B cell (primary cell): Measurements from ENCODE around the gene ARHGAP42. TPM values are rescaled to one million over a fixed set of nuclear protein-coding genes. Genes with fewer than 3 reads are reported as not detected.

Experiments used
- ATAC-seq: fragments of 200-7000 bp; cut with Tn5 transposase; one replicate; pipeline ENCODE4 v1.10.0; 2021; ENCODE audit warnings: low read depth, mild to moderate bottlenecking, moderate number of reproducible peaks, moderate library complexity
- CTCF ChIA-PET: fragments of 350-600 bp; sonication (Branson Sonifier 250); formaldehyde crosslinking; loops from one replicate; lab custom pipeline; 2021; ENCODE audit warnings: antibody characterized with exemption, inconsistent platforms; lab: Charles Lee
- POLR2A ChIA-PET: fragments of 350-600 bp; sonication (Branson Sonifier 250); formaldehyde crosslinking; loops from one replicate; lab custom pipeline; 2021; ENCODE audit warnings: antibody characterized with exemption; lab: Charles Lee
- DNase-seq: peaks from one replicate; pipeline ENCODE4 v3.0.0; 2013
- H2AFZ ChIP-seq: 2 replicates; pipeline ENCODE4 v1.6.1; 2012; ENCODE audit warnings: mild to moderate bottlenecking, low read depth, low read length; ENCODE audit not compliant: insufficient read depth, poor library complexity, severe bottlenecking
- H3K27ac ChIP-seq, 2 donors: 1 replicate in 1 of 2; 2 replicates in 1 of 2; pipeline ENCODE4 v1.5.1; 2012 to 2013; ENCODE audit warnings: low read length in 2 of 2, mild to moderate bottlenecking in 2 of 2, moderate library complexity in 1 of 2
- H3K27me3 ChIP-seq, 4 experiments: fragments of 200-600 bp in 1 of 4; sonication (generic) in 1 of 4; replicated peaks in 1 of 4; 1 replicate in 2 of 4; 2 replicates in 2 of 4; pipeline versions ENCODE4 v1.6.1 to v1.7.0; 2013 to 2016; ENCODE audit warnings: low read length in 3 of 4, mild to moderate bottlenecking in 2 of 4, mixed read lengths in 1 of 4, moderate library complexity in 1 of 4; ENCODE audit not compliant: insufficient read depth in 4 of 4, control insufficient read depth in 3 of 4; ENCODE audit errors: control extremely low read depth in 1 of 4
- H3K36me3 ChIP-seq, 2 experiments: replicated peaks in 1 of 2; 1 replicate in 1 of 2; 2 replicates in 1 of 2; pipeline versions ENCODE4 v1.6.1 to v1.7.1; 2013; ENCODE audit warnings: low read length in 1 of 2; ENCODE audit not compliant: insufficient read depth in 2 of 2, control insufficient read depth in 1 of 2; ENCODE audit errors: control extremely low read depth in 1 of 2, extremely low read depth in 1 of 2
- H3K4me1 ChIP-seq, 2 donors: fragments of 200-600 bp in 1 of 2; sonication (generic) in 1 of 2; 1 replicate in 1 of 2; 2 replicates in 1 of 2; pipeline versions ENCODE4 v1.5.1 to v1.6.1; 2013 to 2017; ENCODE audit warnings: low read length in 2 of 2; ENCODE audit not compliant: control insufficient read depth in 2 of 2, insufficient read depth in 2 of 2
- H3K4me2 ChIP-seq: replicated peaks from 2 replicates; pipeline ENCODE3; 2012; ENCODE audit warnings: mild to moderate bottlenecking, low read depth, low read length; ENCODE audit not compliant: poor library complexity, severe bottlenecking
- H3K4me3 ChIP-seq, 5 experiments: fragments of 200-600 bp in 1 of 5; sonication (generic) in 1 of 5; 1 replicate in 3 of 5; 2 replicates in 2 of 5; pipeline versions ENCODE4 v1.5.1 to v1.7.0; 2011 to 2016; ENCODE audit warnings: low read length in 4 of 5, mild to moderate bottlenecking in 4 of 5, low read depth in 2 of 5, control low read depth in 1 of 5, moderate library complexity in 1 of 5; ENCODE audit not compliant: insufficient read depth in 1 of 5; ENCODE audit errors: control extremely low read depth in 1 of 5, extremely low read depth in 1 of 5
- H3K79me2 ChIP-seq: fragments of 200-600 bp; sonication (generic); one replicate; pipeline ENCODE4 v1.6.0; 2016; ENCODE audit warnings: low read length; ENCODE audit not compliant: control insufficient read depth, insufficient read depth
- H3K9ac ChIP-seq: fragments of 200-600 bp; sonication (generic); 2 replicates; pipeline ENCODE4 v1.6.1; 2017; ENCODE audit warnings: mild to moderate bottlenecking, low read length, moderate library complexity
- H3K9me3 ChIP-seq, 3 donors: one replicate each; pipeline versions ENCODE4 v1.6.1 to v1.7.1; 2013; ENCODE audit warnings: low read length in 2 of 3; ENCODE audit not compliant: control insufficient read depth in 2 of 3, insufficient read depth in 1 of 3; ENCODE audit errors: control extremely low read depth in 1 of 3
- H4K20me1 ChIP-seq: 2 replicates; pipeline ENCODE4 v1.6.0; 2012; ENCODE audit warnings: mild to moderate bottlenecking, low read length; ENCODE audit not compliant: insufficient read depth, control insufficient read depth, poor library complexity, severe bottlenecking
- H3K27ac Mint-ChIP-seq: one replicate; pipeline ENCODE4 v1.8.0; 2021; ENCODE audit warnings: mixed read lengths
- H3K27me3 Mint-ChIP-seq: one replicate; pipeline ENCODE4 v1.8.0; 2021; ENCODE audit warnings: mixed read lengths
- H3K4me1 Mint-ChIP-seq: one replicate; pipeline ENCODE4 v1.8.0; 2021; ENCODE audit warnings: mixed read lengths
- H3K4me3 Mint-ChIP-seq: one replicate; pipeline ENCODE4 v1.8.0; 2021; ENCODE audit warnings: mixed read lengths
- H3K9me3 Mint-ChIP-seq: one replicate; pipeline ENCODE4 v1.8.0; 2022; ENCODE audit warnings: mixed read lengths; ENCODE audit not compliant: insufficient read depth
- EZH2 ChIP-seq: IDR thresholded peaks from 2 replicates; pipeline ENCODE4 v1.6.1; 2012; ENCODE audit warnings: borderline replicate concordance, low read depth, mild to moderate bottlenecking, moderate library complexity, low read length; ENCODE audit not compliant: insufficient read depth, poor library complexity, severe bottlenecking
- WGBS: methylation state at CpG from one replicate; pipeline ENCODE4 v1.1.5; 2013; ENCODE audit warnings: missing lambda C conversion rate; ENCODE audit not compliant: insufficient coverage; 5-methylcytosine and 5-hydroxymethylcytosine counted together
- intact Hi-C: fragments of 100-400 bp; cut with micrococcal nuclease; formaldehyde crosslinking; loops from one replicate; pipeline ENCODE4 v1.10.0; 2022
- polyA plus RNA-seq: library from polyadenylated mRNA; depleted of rRNA; stranded (reverse); fragments of >200 nt; gene quantifications from 2 replicates; pipeline ENCODE4 v1.2.3, GENCODE V29; 2012
- total RNA-seq, 2 donors: library from RNA; stranded (reverse); fragments of 120-200 nt in 1 of 2; gene quantifications; 1 replicate in 1 of 2; 2 replicates in 1 of 2; pipeline versions ENCODE4 v1.2.3 to v1.2.4, GENCODE V29; 2013 to 2022
- TF ChIP-seq, protein P1 (sequence below): fragments of 200-600 bp; IDR thresholded peaks from one replicate; pipeline ENCODE4 v1.8.0; 2022; ENCODE audit warnings: antibody characterized with exemption, mild to moderate bottlenecking

The ARHGAP42 gene
- total and polyA plus RNA-seq, 2 donors (not counting 1 experiment from before 2014, with no cell fraction given), result 3.8 to 4.9 TPM

DNA sequence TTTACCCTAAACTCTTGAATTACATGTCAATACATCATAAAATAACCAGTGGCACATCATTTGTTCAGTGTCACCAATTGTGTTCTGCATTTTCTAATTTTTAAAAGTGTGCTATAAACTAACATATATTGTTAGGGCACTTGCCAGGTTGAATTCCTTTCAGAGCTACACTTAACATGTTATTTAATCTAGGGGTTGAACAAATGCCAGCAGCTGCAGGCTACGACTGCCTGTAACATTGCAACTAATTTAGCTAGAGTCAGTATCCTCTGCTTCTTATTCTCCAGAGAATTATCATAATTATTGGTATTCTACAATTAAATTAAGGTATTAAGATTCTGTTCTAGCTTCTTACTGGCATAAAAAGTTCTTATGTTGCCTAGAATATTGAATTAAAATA, 46.4 kb upstream of the ARHGAP42 start:
- ChIA-PET POLR2A (no interaction called here), CTCF (no interaction called here)
- no peak overlapping the region for H3K4me3 ChIP-seq
- H3K9me3 Mint-ChIP-seq, result peaks cover 2% of the 10 kb centered on the region
- no peaks in the 10 kb centered on the region for H3K4me1 ChIP-seq
- H3K9me3 ChIP-seq, result peaks cover 0 to 2% (median 2%) of the 10 kb centered on the region in 3 donors
- no peaks in the 10 kb centered on the region for H3K4me1 Mint-ChIP-seq
- no peaks in the 10 kb centered on the region for H3K79me2 ChIP-seq
- no peak for TF ChIP-seq EZH2
- TF ChIP-seq, protein P1, sequence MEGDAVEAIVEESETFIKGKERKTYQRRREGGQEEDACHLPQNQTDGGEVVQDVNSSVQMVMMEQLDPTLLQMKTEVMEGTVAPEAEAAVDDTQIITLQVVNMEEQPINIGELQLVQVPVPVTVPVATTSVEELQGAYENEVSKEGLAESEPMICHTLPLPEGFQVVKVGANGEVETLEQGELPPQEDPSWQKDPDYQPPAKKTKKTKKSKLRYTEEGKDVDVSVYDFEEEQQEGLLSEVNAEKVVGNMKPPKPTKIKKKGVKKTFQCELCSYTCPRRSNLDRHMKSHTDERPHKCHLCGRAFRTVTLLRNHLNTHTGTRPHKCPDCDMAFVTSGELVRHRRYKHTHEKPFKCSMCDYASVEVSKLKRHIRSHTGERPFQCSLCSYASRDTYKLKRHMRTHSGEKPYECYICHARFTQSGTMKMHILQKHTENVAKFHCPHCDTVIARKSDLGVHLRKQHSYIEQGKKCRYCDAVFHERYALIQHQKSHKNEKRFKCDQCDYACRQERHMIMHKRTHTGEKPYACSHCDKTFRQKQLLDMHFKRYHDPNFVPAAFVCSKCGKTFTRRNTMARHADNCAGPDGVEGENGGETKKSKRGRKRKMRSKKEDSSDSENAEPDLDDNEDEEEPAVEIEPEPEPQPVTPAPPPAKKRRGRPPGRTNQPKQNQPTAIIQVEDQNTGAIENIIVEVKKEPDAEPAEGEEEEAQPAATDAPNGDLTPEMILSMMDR, result no peak
- peaks cover 24% of the 10 kb centered on the region for H3K27me3 Mint-ChIP-seq
- WGBS, result no CpG with 5 or more reads among the region's 1 CpG
- H3K9ac ChIP-seq, result no peak overlapping the region
- no peak overlapping the region for H2AFZ ChIP-seq
- no peaks in the 10 kb centered on the region for H4K20me1 ChIP-seq
- H3K4me3 Mint-ChIP-seq, result no peak overlapping the region
- no peak overlapping the region for H3K27ac ChIP-seq
- peaks cover 0 to 8% (median 0%) of the 10 kb centered on the region in 4 experiments for H3K27me3 ChIP-seq
- ATAC-seq (no peak), DNase-seq (no peak)
- no peak overlapping the region for H3K27ac Mint-ChIP-seq
- no peak overlapping the region for H3K4me2 ChIP-seq
- intact Hi-C loops, result no loop called here
- H3K36me3 ChIP-seq, result no peaks in the 10 kb centered on the region

DNA sequence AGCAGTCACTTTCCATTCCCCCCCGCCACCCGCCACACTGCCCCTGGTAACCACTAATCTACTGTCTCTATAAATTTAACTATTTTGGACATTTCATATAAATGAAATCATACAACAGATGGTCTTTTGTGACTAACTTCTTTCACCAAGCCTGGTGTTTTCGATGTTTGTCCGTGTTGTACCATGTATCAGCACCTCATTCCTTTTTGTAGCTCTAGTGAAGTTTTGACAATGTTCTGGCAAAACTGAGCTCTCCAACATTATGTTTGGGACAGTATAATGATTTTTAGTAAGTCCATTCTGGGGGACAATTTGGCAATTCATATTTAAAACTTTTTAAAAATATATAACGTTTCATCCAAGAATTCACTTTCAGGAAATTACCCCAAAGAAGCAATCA, 45.6 kb upstream of the ARHGAP42 start:
- CTCF ChIA-PET, result no interaction called here
- POLR2A ChIA-PET, result no interaction called here

More for the DNA sequence above, 45.6 kb upstream of the ARHGAP42 start:
- ATAC-seq (no peak), DNase-seq (no peak)
- no peak overlapping the region for H3K27ac Mint-ChIP-seq
- H3K27me3 Mint-ChIP-seq, result peaks cover 24% of the 10 kb centered on the region
- Histone ChIP-seq H3K4me1 (peaks cover 0 to 2% of the 10 kb centered on the region in 2 donors), H4K20me1 (no peaks in the 10 kb centered on the region), H3K79me2 (no peaks in the 10 kb centered on the region), H3K27ac (no peak overlapping the region), H3K4me2 (no peak overlapping the region), H3K36me3 (no peaks in the 10 kb centered on the region), H3K9ac (no peak overlapping the region), H3K27me3 (peaks cover 0 to 8% (median 0%) of the 10 kb centered on the region in 4 experiments), H3K4me3 (no peak overlapping the region), H2AFZ (no peak overlapping the region), H3K9me3 (peaks cover 0 to 2% (median 2%) of the 10 kb centered on the region in 3 donors)
- no peak for TF ChIP-seq EZH2
- TF ChIP-seq, protein P1, result no peak
- H3K9me3 Mint-ChIP-seq, result peaks cover 2% of the 10 kb centered on the region
- no CpG with 5 or more reads among the region's 5 CpGs for WGBS
- no peak overlapping the region for H3K4me3 Mint-ChIP-seq
- peaks cover 4% of the 10 kb centered on the region for H3K4me1 Mint-ChIP-seq
- intact Hi-C loops, result no loop called here
